H9 (cell line): ENCODE results near the gene TST. TPM values are rescaled to one million over a fixed set of nuclear protein-coding genes. Genes with fewer than 3 reads are reported as not detected.
A peak's percentile ranks its signal among the peaks of the same experiment; 100 is the strongest.

ENCODE experiments used
- DNase-seq: peaks from one replicate; pipeline ENCODE4 v3.0.0-alpha.2; 2017
- H2AFZ ChIP-seq: one replicate; pipeline ENCODE4 v1.6.1; 2013; ENCODE audit warnings: mild to moderate bottlenecking, low read length, control low read depth, moderate library complexity
- H2AK5ac ChIP-seq: 2 replicates; pipeline ENCODE4 v1.6.1; 2013; ENCODE audit warnings: low read length, control low read depth, mixed read lengths; ENCODE audit not compliant: insufficient read length
- H2BK120ac ChIP-seq: one replicate; pipeline ENCODE4 v1.6.1; 2013; ENCODE audit warnings: low read depth, mild to moderate bottlenecking, low read length, control low read depth, inconsistent platforms; ENCODE audit not compliant: poor library complexity, severe bottlenecking
- H2BK12ac ChIP-seq: 2 replicates; pipeline ENCODE4 v1.6.1; 2013; ENCODE audit warnings: low read length, control low read depth, mixed read lengths, low read depth; ENCODE audit not compliant: insufficient read length
- H2BK15ac ChIP-seq: 2 replicates; pipeline ENCODE4 v1.6.1; 2013; ENCODE audit warnings: low read depth, low read length, control low read depth
- H2BK20ac ChIP-seq: one replicate; pipeline ENCODE4 v1.6.1; 2013; ENCODE audit warnings: low read depth, mild to moderate bottlenecking, low read length, control low read depth, inconsistent platforms; ENCODE audit not compliant: poor library complexity, severe bottlenecking
- H2BK5ac ChIP-seq: 2 replicates; pipeline ENCODE4 v1.6.1; 2013; ENCODE audit warnings: low read length, control low read depth, mixed read lengths; ENCODE audit not compliant: insufficient read length
- H3K14ac ChIP-seq: 2 replicates; pipeline ENCODE4 v1.6.1; 2013; ENCODE audit warnings: low read length, control low read depth; ENCODE audit not compliant: insufficient read depth
- H3K18ac ChIP-seq: 2 replicates; pipeline ENCODE4 v1.6.1; 2013; ENCODE audit warnings: low read depth, mild to moderate bottlenecking, mixed read lengths, low read length, control low read depth; ENCODE audit not compliant: insufficient read length
- H3K23ac ChIP-seq: 2 replicates; pipeline ENCODE4 v1.6.1; 2013; ENCODE audit warnings: low read length, control low read depth, mixed read lengths, low read depth; ENCODE audit not compliant: insufficient read length
- H3K23me2 ChIP-seq: 2 replicates; pipeline ENCODE4 v1.6.1; 2013; ENCODE audit warnings: low read depth, mild to moderate bottlenecking, mixed read lengths, low read length, control low read depth; ENCODE audit not compliant: insufficient read length, poor library complexity, severe bottlenecking
- H3K27ac ChIP-seq: 2 replicates; pipeline ENCODE4 v1.5.1; 2013; ENCODE audit warnings: low read length, control low read depth, mixed read lengths, low read depth; ENCODE audit not compliant: insufficient read length
- H3K27me3 ChIP-seq: 2 replicates; pipeline ENCODE4 v1.6.1; 2013; ENCODE audit warnings: low read length, control low read depth, inconsistent platforms; ENCODE audit not compliant: insufficient read depth
- H3K4ac ChIP-seq: 2 replicates; pipeline ENCODE4 v1.6.1; 2013; ENCODE audit warnings: low read depth, mild to moderate bottlenecking, control low read depth, inconsistent platforms, low read length, moderate library complexity
- H3K4me1 ChIP-seq: 2 replicates; pipeline ENCODE4 v1.6.1; 2013; ENCODE audit warnings: low read length, control low read depth, inconsistent platforms; ENCODE audit not compliant: insufficient read depth
- H3K4me2 ChIP-seq: 2 replicates; pipeline ENCODE4 v1.6.1; 2013; ENCODE audit warnings: low read length, control low read depth, mixed read lengths; ENCODE audit not compliant: insufficient read length, insufficient read depth
- H3K56ac ChIP-seq: 2 replicates; pipeline ENCODE4 v1.6.1; 2013; ENCODE audit warnings: low read depth, mild to moderate bottlenecking, mixed read lengths, low read length, control low read depth; ENCODE audit not compliant: insufficient read length
- H3K79me1 ChIP-seq: 2 replicates; pipeline ENCODE4 v1.6.1; 2013; ENCODE audit warnings: low read depth, mild to moderate bottlenecking, moderate library complexity, low read length, control low read depth, inconsistent platforms; ENCODE audit not compliant: insufficient read depth, poor library complexity, severe bottlenecking
- H3K79me2 ChIP-seq: 2 replicates; pipeline ENCODE4 v1.6.1; 2013; ENCODE audit warnings: low read length, control low read depth, inconsistent platforms; ENCODE audit not compliant: insufficient read depth
- H3K9ac ChIP-seq: 2 replicates; pipeline ENCODE4 v1.6.1; 2013; ENCODE audit warnings: low read length, control low read depth, mixed read lengths; ENCODE audit not compliant: insufficient read length; ENCODE audit errors: extremely low read depth
- H3K9me3 ChIP-seq: one replicate; pipeline ENCODE4 v1.6.1; 2013; ENCODE audit warnings: low read depth, low read length, inconsistent platforms; ENCODE audit not compliant: control insufficient read depth
- H3T11ph ChIP-seq: one replicate; pipeline ENCODE4 v1.6.1; 2013; ENCODE audit warnings: mild to moderate bottlenecking, low read length, control low read depth, inconsistent platforms
- H4K20me1 ChIP-seq: one replicate; pipeline ENCODE4 v1.6.1; 2013; ENCODE audit not compliant: control insufficient read depth, insufficient read length, insufficient read depth
- H4K5ac ChIP-seq: 2 replicates; pipeline ENCODE4 v1.6.1; 2013; ENCODE audit warnings: low read depth, mild to moderate bottlenecking, mixed read lengths, low read length, control low read depth; ENCODE audit not compliant: insufficient read length
- H4K8ac ChIP-seq: replicated peaks from 2 replicates; pipeline ENCODE4 v1.6.1; 2013; ENCODE audit warnings: low read length, control low read depth, mixed read lengths, low read depth; ENCODE audit not compliant: insufficient read length
- H4K91ac ChIP-seq: 2 replicates; pipeline ENCODE4 v1.6.1; 2013; ENCODE audit warnings: low read depth, mild to moderate bottlenecking, moderate library complexity, mixed read lengths, low read length, control low read depth; ENCODE audit not compliant: insufficient read length
- H3K27ac Mint-ChIP-seq, 3 experiments: 2 replicates in 2 of 3; 3 replicates in 1 of 3; pipeline ENCODE4 v1.8.0; 2020 to 2021; ENCODE audit warnings: mixed read lengths in 3 of 3, mild to moderate bottlenecking in 1 of 3, moderate library complexity in 1 of 3
- H3K27me3 Mint-ChIP-seq: 2 replicates; pipeline ENCODE4 v1.8.0; 2021; ENCODE audit warnings: low read depth, mild to moderate bottlenecking, moderate library complexity, mixed read lengths
- H3K36me3 Mint-ChIP-seq, 3 experiments: 2 replicates in 2 of 3; 3 replicates in 1 of 3; pipeline ENCODE4 v1.8.0; 2020 to 2021; ENCODE audit warnings: low read depth in 3 of 3, mixed read lengths in 3 of 3; ENCODE audit not compliant: insufficient read depth in 1 of 3
- H3K4me1 Mint-ChIP-seq, 2 experiments: 2 replicates each; pipeline ENCODE4 v1.8.0; 2020; ENCODE audit warnings: mixed read lengths in 2 of 2
- H3K4me3 Mint-ChIP-seq, 2 experiments: 2 replicates in 1 of 2; 3 replicates in 1 of 2; pipeline ENCODE4 v1.8.0; 2020 to 2021; ENCODE audit warnings: mild to moderate bottlenecking in 2 of 2, mixed read lengths in 2 of 2, moderate library complexity in 1 of 2
- H3K9me3 Mint-ChIP-seq, 2 experiments: 2 replicates in 1 of 2; 3 replicates in 1 of 2; pipeline ENCODE4 v1.8.0; 2020; ENCODE audit warnings: mild to moderate bottlenecking in 2 of 2, mixed read lengths in 2 of 2, moderate library complexity in 1 of 2
- WGBS: extraction: QIAGEN DNeasy Blood & Tissue Kit; methylation state at CpG from one replicate; pipeline ENCODE4 v1.1.7; 2013; ENCODE audit warnings: missing lambda C conversion rate, low lambda C conversion rate, mixed read lengths; ENCODE audit not compliant: insufficient read length; ENCODE audit errors: extremely low coverage; 5-methylcytosine and 5-hydroxymethylcytosine counted together
- total RNA-seq: library from RNA; stranded (reverse); gene quantifications from 2 replicates; pipeline ENCODE4 v1.2.1, GENCODE V29; 2021
- TF ChIP-seq, protein P1 (sequence below): fragments of 200-600 bp; sonication (generic); conservative IDR thresholded peaks from 3 replicates; pipeline ENCODE4 v1.8.0; 2021; ENCODE audit warnings: antibody characterized with exemption, mild to moderate bottlenecking

TST gene
- total RNA-seq, 1 experiment from 2014 or later, result 31.9 TPM

DNA sequence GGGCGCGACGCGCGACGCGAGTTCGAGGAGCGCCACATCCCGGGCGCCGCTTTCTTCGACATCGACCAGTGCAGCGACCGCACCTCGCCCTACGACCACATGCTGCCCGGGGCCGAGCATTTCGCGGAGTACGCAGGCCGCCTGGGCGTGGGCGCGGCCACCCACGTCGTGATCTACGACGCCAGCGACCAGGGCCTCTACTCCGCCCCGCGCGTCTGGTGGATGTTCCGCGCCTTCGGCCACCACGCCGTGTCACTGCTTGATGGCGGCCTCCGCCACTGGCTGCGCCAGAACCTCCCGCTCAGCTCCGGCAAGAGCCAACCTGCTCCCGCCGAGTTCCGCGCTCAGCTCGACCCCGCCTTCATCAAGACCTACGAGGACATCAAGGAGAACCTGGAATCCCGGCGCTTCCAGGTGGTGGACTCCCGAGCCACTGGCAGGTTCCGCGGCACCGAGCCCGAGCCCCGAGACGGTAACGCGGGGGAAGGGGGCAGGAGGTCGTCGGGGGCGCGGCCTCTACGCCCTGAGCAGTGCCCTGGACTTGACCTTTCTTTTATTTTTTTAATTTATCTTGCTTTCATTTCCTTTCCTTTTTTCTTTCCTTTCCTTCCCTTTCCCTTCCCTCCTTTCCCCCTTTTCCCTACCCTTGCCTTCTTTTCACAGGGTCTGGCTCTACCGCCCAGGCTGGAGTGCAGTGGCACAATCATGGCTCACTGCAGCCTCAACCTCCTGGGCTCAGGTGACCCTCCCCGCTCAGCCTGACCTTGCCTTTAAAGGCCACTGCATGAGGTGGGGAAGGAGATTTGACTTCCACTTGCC lies 5.3 kb upstream of the TST start:
- Mint-ChIP-seq H3K9me3 (no peaks in the 10 kb centered on the region), H3K27me3 (no peaks in the 10 kb centered on the region), H3K36me3 (peaks cover 16 to 47% (median 46%) of the 10 kb centered on the region in 3 experiments; a peak in 6 of 7 replicates), H3K27ac (peak overlapping the region in 2 of 3 experiments; percentile 81 to 86; a peak in 3 of 7 replicates), H3K4me3 (no peak overlapping the region), H3K4me1 (peaks cover 22 to 37% of the 10 kb centered on the region in 2 experiments)
- H3K23ac ChIP-seq, result no peak overlapping the region
- no peak overlapping the region for H2AFZ ChIP-seq
- H3K79me2 ChIP-seq, result no peaks in the 10 kb centered on the region
- H2BK5ac ChIP-seq, result no peak overlapping the region
- no CpG with 5 or more reads among the region's 71 CpGs for WGBS
- H2AK5ac ChIP-seq, result no peak overlapping the region
- TF ChIP-seq, protein P1, sequence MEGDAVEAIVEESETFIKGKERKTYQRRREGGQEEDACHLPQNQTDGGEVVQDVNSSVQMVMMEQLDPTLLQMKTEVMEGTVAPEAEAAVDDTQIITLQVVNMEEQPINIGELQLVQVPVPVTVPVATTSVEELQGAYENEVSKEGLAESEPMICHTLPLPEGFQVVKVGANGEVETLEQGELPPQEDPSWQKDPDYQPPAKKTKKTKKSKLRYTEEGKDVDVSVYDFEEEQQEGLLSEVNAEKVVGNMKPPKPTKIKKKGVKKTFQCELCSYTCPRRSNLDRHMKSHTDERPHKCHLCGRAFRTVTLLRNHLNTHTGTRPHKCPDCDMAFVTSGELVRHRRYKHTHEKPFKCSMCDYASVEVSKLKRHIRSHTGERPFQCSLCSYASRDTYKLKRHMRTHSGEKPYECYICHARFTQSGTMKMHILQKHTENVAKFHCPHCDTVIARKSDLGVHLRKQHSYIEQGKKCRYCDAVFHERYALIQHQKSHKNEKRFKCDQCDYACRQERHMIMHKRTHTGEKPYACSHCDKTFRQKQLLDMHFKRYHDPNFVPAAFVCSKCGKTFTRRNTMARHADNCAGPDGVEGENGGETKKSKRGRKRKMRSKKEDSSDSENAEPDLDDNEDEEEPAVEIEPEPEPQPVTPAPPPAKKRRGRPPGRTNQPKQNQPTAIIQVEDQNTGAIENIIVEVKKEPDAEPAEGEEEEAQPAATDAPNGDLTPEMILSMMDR, result no peak
- DNase-seq, result no peak
- H2BK120ac ChIP-seq, result no peak overlapping the region
- no peak overlapping the region for H3T11ph ChIP-seq
- H3K27ac ChIP-seq, result no peak overlapping the region
- no peak overlapping the region for H4K8ac ChIP-seq
- no peak overlapping the region for H4K91ac ChIP-seq
- H3K27me3 ChIP-seq, result no peaks in the 10 kb centered on the region
- no peaks in the 10 kb centered on the region for H3K79me1 ChIP-seq
- H2BK20ac ChIP-seq, result no peak overlapping the region
- H4K5ac ChIP-seq, result no peak overlapping the region
- no peaks in the 10 kb centered on the region for H3K9me3 ChIP-seq
- H3K4me2 ChIP-seq, result no peak overlapping the region
- no peak overlapping the region for H3K56ac ChIP-seq
- peaks cover 3% of the 10 kb centered on the region for H4K20me1 ChIP-seq
- no peak overlapping the region for H3K14ac ChIP-seq
- no peak overlapping the region for H3K9ac ChIP-seq
- H3K23me2 ChIP-seq, result no peaks in the 10 kb centered on the region
- H3K4ac ChIP-seq, result no peak overlapping the region
- H3K18ac ChIP-seq, result no peak overlapping the region
- H3K4me1 ChIP-seq, result no peaks in the 10 kb centered on the region
- H2BK15ac ChIP-seq, result no peak overlapping the region
- no peak overlapping the region for H2BK12ac ChIP-seq
